H1 (cell line): Measurements from ENCODE around the gene CDRT15. TPM values are rescaled to one million over a fixed set of nuclear protein-coding genes. Genes with fewer than 3 reads are reported as not detected.

Source experiments
- CTCF ChIA-PET: fragments of 300-600 bp; sonication (Branson Sonifier 250); formaldehyde crosslinking; loops from one replicate; lab custom pipeline; 2021; ENCODE audit not compliant: partially characterized antibody; lab: Charles Lee
- POLR2A ChIA-PET: fragments of 300-600 bp; sonication (Branson Sonifier 250); formaldehyde crosslinking; loops from one replicate; lab custom pipeline; 2021; ENCODE audit warnings: inconsistent platforms; ENCODE audit not compliant: partially characterized antibody; lab: Charles Lee
- DNase-seq, 2 experiments: peaks; one replicate each; pipeline versions ENCODE4 v3.0.0 to v3.0.0-alpha.2; 2010 to 2022; ENCODE audit warnings: low spot score in 2 of 2, low read depth in 1 of 2, mixed read lengths in 1 of 2
- FAIRE-seq: peaks from 2 replicates; lab custom pipeline; 2011; peaks lifted over from hg19 to GRCh38; lab: Jason Lieb, UNC
- H2AFZ ChIP-seq: 2 replicates; pipeline ENCODE4 v1.8.1; 2012; ENCODE audit warnings: low read length, inconsistent platforms
- H2AK5ac ChIP-seq: 2 replicates; pipeline ENCODE4 v1.6.1; 2013; ENCODE audit warnings: low read depth, low read length
- H2BK120ac ChIP-seq: replicated peaks from 2 replicates; pipeline ENCODE3; 2013; ENCODE audit warnings: low read depth, low read length, inconsistent platforms
- H2BK12ac ChIP-seq: 2 replicates; pipeline ENCODE4 v1.6.1; 2013; ENCODE audit warnings: low read depth, low read length
- H2BK15ac ChIP-seq: 2 replicates; pipeline ENCODE4 v1.6.1; 2013; ENCODE audit warnings: low read length
- H2BK20ac ChIP-seq: 2 replicates; pipeline ENCODE4 v1.6.1; 2013; ENCODE audit warnings: low read length
- H2BK5ac ChIP-seq: 2 replicates; pipeline ENCODE4 v1.6.1; 2013; ENCODE audit warnings: low read depth, low read length
- H3K14ac ChIP-seq: 2 replicates; pipeline ENCODE4 v1.6.1; 2013; ENCODE audit warnings: inconsistent platforms; ENCODE audit not compliant: insufficient read length
- H3K18ac ChIP-seq: 2 replicates; pipeline ENCODE4 v1.6.1; 2013; ENCODE audit warnings: low read length; ENCODE audit errors: extremely low read depth
- H3K23ac ChIP-seq: 2 replicates; pipeline ENCODE4 v1.6.1; 2013; ENCODE audit warnings: inconsistent platforms; ENCODE audit not compliant: insufficient read length
- H3K23me2 ChIP-seq: 2 replicates; pipeline ENCODE4 v1.6.1; 2013; ENCODE audit warnings: low read depth, low read length
- H3K27ac ChIP-seq: 2 replicates; pipeline ENCODE4 v1.6.1; 2011; ENCODE audit warnings: low read depth, low read length, inconsistent platforms
- H3K27me3 ChIP-seq, 4 experiments: replicated peaks in 1 of 4; 1 replicate in 1 of 4; 2 replicates in 3 of 4; pipeline versions ENCODE4 v1.6.1 to v1.8.1; 2011 to 2013; ENCODE audit warnings: low read length in 3 of 4, mild to moderate bottlenecking in 3 of 4, inconsistent platforms in 2 of 4, mixed read lengths in 2 of 4, moderate library complexity in 1 of 4; ENCODE audit not compliant: control insufficient read depth in 3 of 4, insufficient read depth in 3 of 4; ENCODE audit errors: extremely low read depth in 1 of 4
- H3K36me3 ChIP-seq, 4 experiments: 2 replicates each; pipeline versions ENCODE4 v1.6.1 to v1.8.1; 2011 to 2013; ENCODE audit warnings: mild to moderate bottlenecking in 4 of 4, low read length in 3 of 4, moderate library complexity in 2 of 4, control low read depth in 1 of 4, inconsistent platforms in 1 of 4; ENCODE audit not compliant: insufficient read depth in 4 of 4, control insufficient read depth in 2 of 4
- H3K4ac ChIP-seq: replicated peaks from 2 replicates; pipeline ENCODE3; 2013; ENCODE audit warnings: low read length, low read depth, mixed read lengths, inconsistent platforms; ENCODE audit not compliant: insufficient read length
- H3K4me1 ChIP-seq, 4 experiments: replicated peaks in 1 of 4; 1 replicate in 1 of 4; 2 replicates in 3 of 4; pipeline versions ENCODE4 v1.6.1 to v1.8.1; 2011 to 2013; ENCODE audit warnings: low read length in 3 of 4, inconsistent platforms in 2 of 4, mixed read lengths in 1 of 4; ENCODE audit not compliant: insufficient read depth in 4 of 4, control insufficient read depth in 3 of 4
- H3K4me2 ChIP-seq, 2 experiments: 2 replicates each; pipeline versions ENCODE4 v1.6.1 to v1.8.1; 2011 to 2013; ENCODE audit warnings: low read depth in 2 of 2, low read length in 2 of 2, control low read depth in 1 of 2, inconsistent platforms in 1 of 2, mild to moderate bottlenecking in 1 of 2; ENCODE audit not compliant: insufficient read depth in 1 of 2
- H3K4me3 ChIP-seq, 4 experiments: fragments of 200-600, 300-600 bp in 1 of 4; sonication (generic), shearing (Covaris generic), sonication (Bioruptor Twin) in 1 of 4; 2 replicates each; pipeline versions ENCODE4 v1.5.1 to v1.8.1; 2011 to 2016; ENCODE audit warnings: low read length in 4 of 4, low read depth in 3 of 4, control low read depth in 2 of 4, inconsistent platforms in 2 of 4, mild to moderate bottlenecking in 2 of 4, mixed read lengths in 1 of 4, moderate library complexity in 1 of 4; ENCODE audit not compliant: insufficient read depth in 2 of 4; ENCODE audit errors: extremely low read depth in 1 of 4
- H3K56ac ChIP-seq: replicated peaks from 2 replicates; pipeline ENCODE3; 2013; ENCODE audit warnings: low read depth, mild to moderate bottlenecking, mixed read lengths, low read length, inconsistent platforms; ENCODE audit not compliant: insufficient read length
- H3K79me1 ChIP-seq: 2 replicates; pipeline ENCODE4 v1.6.1; 2013; ENCODE audit warnings: low read depth, low read length, control low read depth
- H3K79me2 ChIP-seq, 2 experiments: 2 replicates each; pipeline versions ENCODE4 v1.6.1 to v1.8.1; 2012 to 2013; ENCODE audit warnings: low read length in 2 of 2, mild to moderate bottlenecking in 2 of 2, inconsistent platforms in 1 of 2; ENCODE audit not compliant: insufficient read depth in 2 of 2, control insufficient read depth in 1 of 2
- H3K9ac ChIP-seq, 4 experiments: replicated peaks in 1 of 4; 1 replicate in 1 of 4; 2 replicates in 3 of 4; pipeline versions ENCODE4 v1.6.1 to v1.8.1; 2011 to 2013; ENCODE audit warnings: low read depth in 3 of 4, low read length in 3 of 4, control low read depth in 2 of 4, mild to moderate bottlenecking in 2 of 4, moderate library complexity in 2 of 4, inconsistent platforms in 1 of 4; ENCODE audit errors: extremely low read depth in 1 of 4
- H3K9me3 ChIP-seq, 2 experiments: 2 replicates each; pipeline versions ENCODE4 v1.6.1 to v1.8.1; 2012 to 2013; ENCODE audit warnings: mild to moderate bottlenecking in 2 of 2, moderate library complexity in 2 of 2, control low read depth in 1 of 2, inconsistent platforms in 1 of 2, low read depth in 1 of 2, low read length in 1 of 2, mixed read lengths in 1 of 2; ENCODE audit not compliant: insufficient read depth in 2 of 2
- H4K20me1 ChIP-seq, 2 experiments: replicated peaks in 1 of 2; 2 replicates each; pipeline versions ENCODE3 to v1.8.1; 2011 to 2013; ENCODE audit warnings: inconsistent platforms in 2 of 2, low read length in 2 of 2, mild to moderate bottlenecking in 1 of 2; ENCODE audit not compliant: insufficient read depth in 2 of 2, control insufficient read depth in 1 of 2
- H4K5ac ChIP-seq: 2 replicates; pipeline ENCODE4 v1.6.1; 2013; ENCODE audit warnings: low read length, low read depth, mixed read lengths, inconsistent platforms; ENCODE audit not compliant: insufficient read length
- H4K8ac ChIP-seq: 2 replicates; pipeline ENCODE4 v1.8.0; 2013; ENCODE audit warnings: mild to moderate bottlenecking, moderate library complexity, low read length, inconsistent platforms; ENCODE audit not compliant: insufficient read depth; ENCODE audit errors: extremely low read depth
- H4K91ac ChIP-seq: replicated peaks from 2 replicates; pipeline ENCODE3; 2013; ENCODE audit warnings: low read length, mixed read lengths, inconsistent platforms; ENCODE audit not compliant: insufficient read length
- CBX5 ChIP-seq: fragments of 300-800, 300-1000 bp; sonication (generic); IDR thresholded peaks from 2 replicates; pipeline ENCODE4 v1.7.1; 2016; ENCODE audit warnings: antibody characterized with exemption, low read length, low read depth
- KDM4A ChIP-seq: IDR thresholded peaks from one replicate; pipeline ENCODE4 v1.7.1; 2012; ENCODE audit warnings: low read depth, mild to moderate bottlenecking, moderate library complexity, low read length, inconsistent platforms; ENCODE audit not compliant: severe bottlenecking
- RXRA ChIP-seq: IDR thresholded peaks from 2 replicates; pipeline ENCODE4 v1.6.1; 2011; ENCODE audit warnings: low read depth, mild to moderate bottlenecking, low read length, moderate library complexity; ENCODE audit not compliant: insufficient read depth
- WGBS, 2 experiments: shearing (Covaris generic) in 1 of 2; methylation state at CpG; one replicate each; pipeline versions ENCODE4 v1.1.6 to v1.1.7; 2013 to 2015; ENCODE audit warnings: low lambda C conversion rate in 2 of 2, mixed read lengths in 2 of 2, inconsistent platforms in 1 of 2, low coverage in 1 of 2, missing lambda C conversion rate in 1 of 2; ENCODE audit not compliant: insufficient replicate concordance in 2 of 2, insufficient coverage in 1 of 2, insufficient read length in 1 of 2; ENCODE audit errors: extremely low coverage in 1 of 2, missing lambda C conversion rate in 1 of 2; 5-methylcytosine and 5-hydroxymethylcytosine counted together
- polyA plus RNA-seq, 7 experiments: library from polyadenylated mRNA; depleted of rRNA in 3 of 7; stranded (reverse) in 5 of 7; unstranded in 2 of 7; fragments of >200 nt in 5 of 7; fragments of 200-250 nt in 2 of 7; gene quantifications; 1 replicate in 5 of 7; 2 replicates in 1 of 7; 4 replicates in 1 of 7; pipeline versions ENCODE4 v1.2.1 to v1.2.3, GENCODE V29; 2011 to 2013; ENCODE audit warnings: missing spikeins in 2 of 7, mixed read lengths in 2 of 7
- total RNA-seq: library from RNA; stranded (reverse); fragmentation: NEBNext Ultra II Directional; extraction: Animal tissue kit (Norgen Biotek cat#: 25700); gene quantifications from 2 replicates; pipeline ENCODE4 v1.2.1, GENCODE V29; 2021

Gene CDRT15
- total and polyA plus RNA-seq, 2 of the 8 experiments (the other 6 are each of a cell fraction or from before 2014, with no cell fraction given), result not detected

- POLR2A ChIA-PET, result no interaction called here
- Histone ChIP-seq H3K36me3 (no peaks in the 10 kb centered on the region), H3K79me2 (no peaks in the 10 kb centered on the region), H3K4ac (no peak overlapping the region), H3K18ac (no peak overlapping the region), H3K27me3 (no peaks in the 10 kb centered on the region), H2AFZ (no peak overlapping the region), H3K4me1 (no peaks in the 10 kb centered on the region; a peak in 1 of 7 replicates), H3K4me3 (no peak overlapping the region), H2BK120ac (no peak overlapping the region), H3K9me3 (no peaks in the 10 kb centered on the region), H3K56ac (no peak overlapping the region), H2AK5ac (no peak overlapping the region), H4K5ac (no peak overlapping the region), H2BK20ac (no peak overlapping the region), H3K27ac (no peak overlapping the region), H3K23ac (no peak overlapping the region), H4K91ac (no peak overlapping the region), H3K23me2 (no peaks in the 10 kb centered on the region), H3K9ac (no peak overlapping the region), H3K4me2 (no peak overlapping the region), H2BK5ac (no peak overlapping the region), H4K20me1 (no peaks in the 10 kb centered on the region), H4K8ac (no peak overlapping the region), H2BK15ac (no peak overlapping the region), H2BK12ac (no peak overlapping the region), H3K79me1 (no peaks in the 10 kb centered on the region), H3K14ac (no peak overlapping the region)
- no peak for FAIRE-seq
- DNase-seq, result no peak
- CTCF ChIA-PET, result interaction anchor here (1.3 kb wide), 1 partner anchor 9 kb away, joined by 4 read pairs; no protein-coding TSS in a partner anchor
- 97% methylated on average over 10 of the region's 10 CpGs; no CpG with 5 or more reads in 1 of the 2 experiments for WGBS, 2 experiments
- TF ChIP-seq RXRA (no peak), CBX5 (no peak), KDM4A (no peak)
These were observed 31.3 kb downstream of the CDRT15 start for GRCh38 chr17:14205380-14205779.
